H9 (cell line): ENCODE data around the gene MIGA2. TPM values are rescaled to one million over a fixed set of nuclear protein-coding genes. Genes with fewer than 3 reads are reported as not detected.

Experiments
- DNase-seq: peaks from one replicate; pipeline ENCODE4 v3.0.0-alpha.2; 2017
- H2AFZ ChIP-seq: one replicate; pipeline ENCODE4 v1.6.1; 2013; ENCODE audit warnings: mild to moderate bottlenecking, low read length, control low read depth, moderate library complexity
- H2AK5ac ChIP-seq: 2 replicates; pipeline ENCODE4 v1.6.1; 2013; ENCODE audit warnings: low read length, control low read depth, mixed read lengths; ENCODE audit not compliant: insufficient read length
- H2BK120ac ChIP-seq: one replicate; pipeline ENCODE4 v1.6.1; 2013; ENCODE audit warnings: low read depth, mild to moderate bottlenecking, low read length, control low read depth, inconsistent platforms; ENCODE audit not compliant: poor library complexity, severe bottlenecking
- H2BK12ac ChIP-seq: 2 replicates; pipeline ENCODE4 v1.6.1; 2013; ENCODE audit warnings: low read length, control low read depth, mixed read lengths, low read depth; ENCODE audit not compliant: insufficient read length
- H2BK15ac ChIP-seq: 2 replicates; pipeline ENCODE4 v1.6.1; 2013; ENCODE audit warnings: low read depth, low read length, control low read depth
- H2BK20ac ChIP-seq: one replicate; pipeline ENCODE4 v1.6.1; 2013; ENCODE audit warnings: low read depth, mild to moderate bottlenecking, low read length, control low read depth, inconsistent platforms; ENCODE audit not compliant: poor library complexity, severe bottlenecking
- H2BK5ac ChIP-seq: 2 replicates; pipeline ENCODE4 v1.6.1; 2013; ENCODE audit warnings: low read length, control low read depth, mixed read lengths; ENCODE audit not compliant: insufficient read length
- H3K14ac ChIP-seq: 2 replicates; pipeline ENCODE4 v1.6.1; 2013; ENCODE audit warnings: low read length, control low read depth; ENCODE audit not compliant: insufficient read depth
- H3K18ac ChIP-seq: 2 replicates; pipeline ENCODE4 v1.6.1; 2013; ENCODE audit warnings: low read depth, mild to moderate bottlenecking, mixed read lengths, low read length, control low read depth; ENCODE audit not compliant: insufficient read length
- H3K23ac ChIP-seq: 2 replicates; pipeline ENCODE4 v1.6.1; 2013; ENCODE audit warnings: low read length, control low read depth, mixed read lengths, low read depth; ENCODE audit not compliant: insufficient read length
- H3K23me2 ChIP-seq: 2 replicates; pipeline ENCODE4 v1.6.1; 2013; ENCODE audit warnings: low read depth, mild to moderate bottlenecking, mixed read lengths, low read length, control low read depth; ENCODE audit not compliant: insufficient read length, poor library complexity, severe bottlenecking
- H3K27ac ChIP-seq: 2 replicates; pipeline ENCODE4 v1.5.1; 2013; ENCODE audit warnings: low read length, control low read depth, mixed read lengths, low read depth; ENCODE audit not compliant: insufficient read length
- H3K27me3 ChIP-seq: 2 replicates; pipeline ENCODE4 v1.6.1; 2013; ENCODE audit warnings: low read length, control low read depth, inconsistent platforms; ENCODE audit not compliant: insufficient read depth
- H3K4ac ChIP-seq: 2 replicates; pipeline ENCODE4 v1.6.1; 2013; ENCODE audit warnings: low read depth, mild to moderate bottlenecking, control low read depth, inconsistent platforms, low read length, moderate library complexity
- H3K4me1 ChIP-seq: 2 replicates; pipeline ENCODE4 v1.6.1; 2013; ENCODE audit warnings: low read length, control low read depth, inconsistent platforms; ENCODE audit not compliant: insufficient read depth
- H3K4me2 ChIP-seq: 2 replicates; pipeline ENCODE4 v1.6.1; 2013; ENCODE audit warnings: low read length, control low read depth, mixed read lengths; ENCODE audit not compliant: insufficient read length, insufficient read depth
- H3K56ac ChIP-seq: 2 replicates; pipeline ENCODE4 v1.6.1; 2013; ENCODE audit warnings: low read depth, mild to moderate bottlenecking, mixed read lengths, low read length, control low read depth; ENCODE audit not compliant: insufficient read length
- H3K79me1 ChIP-seq: 2 replicates; pipeline ENCODE4 v1.6.1; 2013; ENCODE audit warnings: low read depth, mild to moderate bottlenecking, moderate library complexity, low read length, control low read depth, inconsistent platforms; ENCODE audit not compliant: insufficient read depth, poor library complexity, severe bottlenecking
- H3K79me2 ChIP-seq: 2 replicates; pipeline ENCODE4 v1.6.1; 2013; ENCODE audit warnings: low read length, control low read depth, inconsistent platforms; ENCODE audit not compliant: insufficient read depth
- H3K9ac ChIP-seq: 2 replicates; pipeline ENCODE4 v1.6.1; 2013; ENCODE audit warnings: low read length, control low read depth, mixed read lengths; ENCODE audit not compliant: insufficient read length; ENCODE audit errors: extremely low read depth
- H3K9me3 ChIP-seq: one replicate; pipeline ENCODE4 v1.6.1; 2013; ENCODE audit warnings: low read depth, low read length, inconsistent platforms; ENCODE audit not compliant: control insufficient read depth
- H3T11ph ChIP-seq: one replicate; pipeline ENCODE4 v1.6.1; 2013; ENCODE audit warnings: mild to moderate bottlenecking, low read length, control low read depth, inconsistent platforms
- H4K20me1 ChIP-seq: one replicate; pipeline ENCODE4 v1.6.1; 2013; ENCODE audit not compliant: control insufficient read depth, insufficient read length, insufficient read depth
- H4K5ac ChIP-seq: 2 replicates; pipeline ENCODE4 v1.6.1; 2013; ENCODE audit warnings: low read depth, mild to moderate bottlenecking, mixed read lengths, low read length, control low read depth; ENCODE audit not compliant: insufficient read length
- H4K8ac ChIP-seq: replicated peaks from 2 replicates; pipeline ENCODE4 v1.6.1; 2013; ENCODE audit warnings: low read length, control low read depth, mixed read lengths, low read depth; ENCODE audit not compliant: insufficient read length
- H4K91ac ChIP-seq: 2 replicates; pipeline ENCODE4 v1.6.1; 2013; ENCODE audit warnings: low read depth, mild to moderate bottlenecking, moderate library complexity, mixed read lengths, low read length, control low read depth; ENCODE audit not compliant: insufficient read length
- H3K27ac Mint-ChIP-seq, 3 experiments: 2 replicates in 2 of 3; 3 replicates in 1 of 3; pipeline ENCODE4 v1.8.0; 2020 to 2021; ENCODE audit warnings: mixed read lengths in 3 of 3, mild to moderate bottlenecking in 1 of 3, moderate library complexity in 1 of 3
- H3K27me3 Mint-ChIP-seq: 2 replicates; pipeline ENCODE4 v1.8.0; 2021; ENCODE audit warnings: low read depth, mild to moderate bottlenecking, moderate library complexity, mixed read lengths
- H3K36me3 Mint-ChIP-seq, 3 experiments: 2 replicates in 2 of 3; 3 replicates in 1 of 3; pipeline ENCODE4 v1.8.0; 2020 to 2021; ENCODE audit warnings: low read depth in 3 of 3, mixed read lengths in 3 of 3; ENCODE audit not compliant: insufficient read depth in 1 of 3
- H3K4me1 Mint-ChIP-seq, 2 experiments: 2 replicates each; pipeline ENCODE4 v1.8.0; 2020; ENCODE audit warnings: mixed read lengths in 2 of 2
- H3K4me3 Mint-ChIP-seq, 2 experiments: 2 replicates in 1 of 2; 3 replicates in 1 of 2; pipeline ENCODE4 v1.8.0; 2020 to 2021; ENCODE audit warnings: mild to moderate bottlenecking in 2 of 2, mixed read lengths in 2 of 2, moderate library complexity in 1 of 2
- H3K9me3 Mint-ChIP-seq, 2 experiments: 2 replicates in 1 of 2; 3 replicates in 1 of 2; pipeline ENCODE4 v1.8.0; 2020; ENCODE audit warnings: mild to moderate bottlenecking in 2 of 2, mixed read lengths in 2 of 2, moderate library complexity in 1 of 2
- CTCF ChIP-seq: fragments of 200-600 bp; sonication (generic); conservative IDR thresholded peaks from 3 replicates; pipeline ENCODE4 v1.8.0; 2021; ENCODE audit warnings: antibody characterized with exemption, mild to moderate bottlenecking
- WGBS: extraction: QIAGEN DNeasy Blood & Tissue Kit; methylation state at CpG from one replicate; pipeline ENCODE4 v1.1.7; 2013; ENCODE audit warnings: missing lambda C conversion rate, low lambda C conversion rate, mixed read lengths; ENCODE audit not compliant: insufficient read length; ENCODE audit errors: extremely low coverage; 5-methylcytosine and 5-hydroxymethylcytosine counted together
- total RNA-seq: library from RNA; stranded (reverse); gene quantifications from 2 replicates; pipeline ENCODE4 v1.2.1, GENCODE V29; 2021

MIGA2 gene
- total RNA-seq, 1 experiment from 2014 or later, result 37.8 TPM

- TF ChIP-seq CTCF, result no peak
- Histone ChIP-seq H3K27ac (no peak overlapping the region), H2BK20ac (no peak overlapping the region), H3T11ph (no peak overlapping the region), H2BK5ac (no peak overlapping the region), H2BK15ac (no peak overlapping the region), H3K23ac (no peak overlapping the region), H3K4me2 (no peak overlapping the region), H4K8ac (no peak overlapping the region), H3K79me2 (peaks cover 4% of the 10 kb centered on the region; the same call in 1 of the 2 replicates), H3K56ac (no peak overlapping the region), H3K18ac (no peak overlapping the region), H2BK12ac (no peak overlapping the region), H3K27me3 (no peaks in the 10 kb centered on the region; the same call in 1 of the 2 replicates), H3K79me1 (peaks cover 3% of the 10 kb centered on the region), H2AK5ac (no peak overlapping the region), H4K5ac (no peak overlapping the region), H3K9me3 (no peaks in the 10 kb centered on the region), H2BK120ac (no peak overlapping the region), H3K4me1 (no peaks in the 10 kb centered on the region), H4K91ac (no peak overlapping the region), H3K14ac (no peak overlapping the region), H3K4ac (no peak overlapping the region), H3K9ac (no peak overlapping the region), H2AFZ (no peak overlapping the region), H3K23me2 (peaks cover 12% of the 10 kb centered on the region), H4K20me1 (no peaks in the 10 kb centered on the region)
- H3K9me3 Mint-ChIP-seq, result no peaks in the 10 kb centered on the region
- H3K4me1 Mint-ChIP-seq, result peaks cover 12 to 21% of the 10 kb centered on the region in 2 experiments
- no CpG with 5 or more reads among the region's 17 CpGs for WGBS
- DNase-seq, result no peak
- H3K36me3 Mint-ChIP-seq, result peaks cover 3 to 7% (median 6%) of the 10 kb centered on the region in 3 experiments; a peak in 5 of 7 replicates
- no peak overlapping the region for H3K27ac Mint-ChIP-seq
- H3K4me3 Mint-ChIP-seq, result no peak overlapping the region
- H3K27me3 Mint-ChIP-seq, result peaks cover 14% of the 10 kb centered on the region
Measured at GRCh38 chr9:129113645-129114304, 77.3 kb downstream of the MIGA2 start.
